ENCODE data around the gene FAXC. TPM values are rescaled to one million over a fixed set of nuclear protein-coding genes. Genes with fewer than 3 reads are reported as not detected.
"Not testable (repeated sequence)": the region's sequence is repeated elsewhere in the genome, so short reads cannot be mapped to it uniquely, and the experiment has no call there.

FAXC gene
- total RNA-seq, 2 experiments from 2014 or later = 0.16 TPM; not detected in 1

GRCh38 chr6:99287523-99287922, 62.0 kb downstream of the FAXC start:
- intact Hi-C loops (cut with DNase I, micrococcal nuclease) = no loop called here
- Mint-ChIP-seq H3K27ac (no peak overlapping the region), H3K9me3 (ENCODE audit: low read depth) (no peaks in the 10 kb centered on the region), H3K27me3 (peaks cover 21% of the 10 kb centered on the region), H3K4me3 (no peak overlapping the region), H3K4me1 (no peaks in the 10 kb centered on the region), H3K36me3 (ENCODE audit: low read depth) (no peaks in the 10 kb centered on the region)
- DNase-seq (no peak), ATAC-seq (no peak)
- ChIA-PET CTCF (interaction anchor here (1.2 kb wide), 1 partner anchor 43 kb away, joined by 3 read pairs; no protein-coding TSS in a partner anchor), POLR2A (no interaction called here)

DNA sequence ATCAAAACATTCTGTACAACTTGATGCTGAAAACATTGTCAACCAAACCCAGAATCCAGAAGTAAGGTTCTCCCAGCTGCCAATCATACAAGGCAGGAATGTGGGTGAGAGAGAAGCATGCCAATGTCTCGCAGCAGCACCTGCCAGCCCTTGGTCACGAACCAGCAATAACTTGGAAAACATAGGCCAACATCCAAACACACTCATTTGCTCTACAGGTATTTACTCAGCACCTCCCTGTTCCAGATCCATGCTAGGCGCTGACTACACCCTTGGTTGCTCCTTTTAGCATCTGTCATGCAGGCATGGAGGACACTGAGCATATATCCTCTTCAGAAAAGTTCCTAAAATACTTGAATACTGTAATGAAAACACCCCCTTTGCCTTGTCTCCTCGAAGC, 63.6 kb downstream of the FAXC start:
- Mint-ChIP-seq H3K27me3 (peaks cover 21% of the 10 kb centered on the region), H3K27ac (no peak overlapping the region), H3K4me3 (no peak overlapping the region), H3K9me3 (ENCODE audit: low read depth) (no peaks in the 10 kb centered on the region), H3K4me1 (no peaks in the 10 kb centered on the region), H3K36me3 (ENCODE audit: low read depth) (no peaks in the 10 kb centered on the region)
- ATAC-seq (no peak), DNase-seq (no peak)
- POLR2A ChIA-PET = no interaction called here
- CTCF ChIA-PET = interaction anchor here (1.0 kb wide), 1 partner anchor 75 kb away, joined by 5 read pairs; no protein-coding TSS in a partner anchor
- intact Hi-C loops (cut with DNase I, micrococcal nuclease) = no loop called here

GRCh38 chr6:99282479-99283062, 66.9 kb downstream of the FAXC start:
- Mint-ChIP-seq H3K27me3 (peaks cover 17% of the 10 kb centered on the region), H3K9me3 (ENCODE audit: low read depth) (no peaks in the 10 kb centered on the region), H3K4me1 (no peaks in the 10 kb centered on the region), H3K4me3 (no peak overlapping the region), H3K36me3 (ENCODE audit: low read depth) (no peaks in the 10 kb centered on the region), H3K27ac (no peak overlapping the region)
- DNase-seq (no peak), ATAC-seq (no peak)
- intact Hi-C loops (cut with DNase I, micrococcal nuclease) = no loop called here
- ChIA-PET POLR2A (no interaction called here), CTCF (interaction anchor here (1.0 kb wide), 1 partner anchor 240 kb away, joined by 3 read pairs; no protein-coding TSS in a partner anchor)

DNA sequence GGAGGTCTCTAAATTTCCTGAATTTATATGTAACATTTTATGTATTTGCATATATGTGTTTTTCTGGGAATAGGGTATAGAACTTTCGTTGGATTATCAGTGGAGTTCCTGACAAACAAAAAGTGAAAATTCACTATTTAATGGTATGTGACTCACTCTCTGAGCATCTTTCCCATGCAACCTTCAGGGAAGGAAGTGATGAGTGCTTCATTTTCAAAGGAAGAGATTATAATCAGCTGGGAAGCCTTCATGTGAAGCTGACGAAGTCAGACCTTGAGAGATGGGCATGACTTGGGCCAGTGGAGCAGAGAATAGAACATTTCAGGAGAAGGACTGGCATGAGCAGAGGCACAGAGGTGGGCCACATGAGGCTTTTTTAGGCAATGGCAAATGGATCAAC, 72.7 kb downstream of the FAXC start:
- no peak overlapping the region for H3K4me3 Mint-ChIP-seq
- no peaks in the 10 kb centered on the region for H3K4me1 Mint-ChIP-seq
- CTCF ChIA-PET = no interaction called here

GRCh38 chr6:99270826-99271225, 78.6 kb downstream of the FAXC start:
- ChIA-PET POLR2A (no interaction called here), CTCF (no interaction called here)
- H3K9me3 Mint-ChIP-seq (ENCODE audit: low read depth) = no peaks in the 10 kb centered on the region
- no peak overlapping the region for H3K27ac Mint-ChIP-seq
- no peak overlapping the region for H3K4me3 Mint-ChIP-seq
- H3K27me3 Mint-ChIP-seq = peaks cover 9% of the 10 kb centered on the region
- H3K4me1 Mint-ChIP-seq = no peaks in the 10 kb centered on the region
- H3K36me3 Mint-ChIP-seq (ENCODE audit: low read depth) = no peaks in the 10 kb centered on the region
- ATAC-seq (no peak), DNase-seq (no peak)
- intact Hi-C loops (cut with DNase I, micrococcal nuclease) = no loop called here

More for the DNA sequence above, 72.7 kb downstream of the FAXC start:
- POLR2A ChIA-PET = no interaction called here
- H3K27me3 Mint-ChIP-seq = peaks cover 14% of the 10 kb centered on the region
- no peak overlapping the region for H3K27ac Mint-ChIP-seq
- intact Hi-C loops (cut with DNase I, micrococcal nuclease) = no loop called here
- no peaks in the 10 kb centered on the region for H3K9me3 Mint-ChIP-seq (ENCODE audit: low read depth)
- H3K36me3 Mint-ChIP-seq (ENCODE audit: low read depth) = no peaks in the 10 kb centered on the region
- no peak for DNase-seq
- ATAC-seq = no peak

DNA sequence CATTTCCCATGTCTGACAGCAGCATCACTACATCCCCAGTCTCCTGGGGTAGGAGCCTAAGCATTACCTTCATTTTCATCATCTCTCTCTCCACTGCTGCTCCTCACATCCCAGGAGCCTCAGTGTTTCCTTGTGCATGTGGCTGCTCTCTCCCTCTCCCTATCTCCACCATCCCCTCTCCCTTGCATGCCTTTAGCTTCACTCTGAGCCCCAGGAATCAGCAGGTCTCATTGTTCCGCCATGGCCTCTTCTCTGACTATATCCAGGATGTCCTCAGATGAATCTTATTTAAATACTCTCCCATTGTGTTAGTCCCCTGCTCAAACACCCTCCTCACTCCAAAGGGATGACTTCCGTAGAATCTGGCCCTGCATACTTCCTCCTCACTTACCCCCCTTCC, 79.4 kb downstream of the FAXC start:
- Mint-ChIP-seq H3K27me3 (peaks cover 6% of the 10 kb centered on the region), H3K9me3 (ENCODE audit: low read depth) (no peaks in the 10 kb centered on the region), H3K36me3 (ENCODE audit: low read depth) (no peaks in the 10 kb centered on the region), H3K4me1 (no peaks in the 10 kb centered on the region), H3K4me3 (no peak overlapping the region), H3K27ac (no peak overlapping the region)
- POLR2A ChIA-PET = no interaction called here
- no peak for ATAC-seq
- intact Hi-C loops (cut with DNase I, micrococcal nuclease) = no loop called here
- DNase-seq = no peak
- CTCF ChIA-PET = no interaction called here

DNA sequence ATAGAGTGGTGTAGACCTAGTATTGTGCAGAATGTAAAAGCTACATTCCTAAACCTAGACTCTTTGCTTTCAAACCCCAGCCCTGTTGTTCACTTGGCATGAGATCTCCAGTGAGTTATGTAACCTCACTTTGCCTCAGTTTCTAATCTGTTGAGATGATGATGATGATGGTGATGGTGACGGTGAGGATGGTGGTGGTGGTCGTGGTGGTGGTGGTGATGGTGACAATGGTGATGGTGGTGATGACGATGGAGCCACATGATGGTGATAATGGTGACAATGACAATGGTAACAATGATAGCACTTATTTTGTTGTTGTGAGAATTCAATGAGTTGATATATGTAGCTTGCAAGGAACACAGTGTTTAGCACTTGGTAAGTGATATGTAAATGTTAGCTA, 80.3 kb downstream of the FAXC start:
- ChIA-PET CTCF (no interaction called here), POLR2A (no interaction called here)
- H3K36me3 Mint-ChIP-seq (ENCODE audit: low read depth) = no peaks in the 10 kb centered on the region
- no peak overlapping the region for H3K27ac Mint-ChIP-seq
- DNase-seq = no peak
- H3K4me1 Mint-ChIP-seq = no peaks in the 10 kb centered on the region
- no peaks in the 10 kb centered on the region for H3K9me3 Mint-ChIP-seq (ENCODE audit: low read depth)
- peaks cover 5% of the 10 kb centered on the region for H3K27me3 Mint-ChIP-seq
- intact Hi-C loops (cut with DNase I, micrococcal nuclease) = no loop called here
- H3K4me3 Mint-ChIP-seq = no peak overlapping the region
- no peak for ATAC-seq

GRCh38 chr6:99266996-99267395, 82.5 kb downstream of the FAXC start:
- DNase-seq; H3K4me3 Mint-ChIP-seq; H3K9me3 Mint-ChIP-seq (ENCODE audit: low read depth); H3K27me3 Mint-ChIP-seq; H3K4me1 Mint-ChIP-seq; H3K27ac Mint-ChIP-seq; H3K36me3 Mint-ChIP-seq (ENCODE audit: low read depth); intact Hi-C loops (cut with DNase I, micrococcal nuclease); POLR2A ChIA-PET; ATAC-seq: not testable (repeated sequence)
- CTCF ChIA-PET = interaction anchor here (0.8 kb wide), 1 partner anchor 11 kb away, joined by 3 read pairs; no protein-coding TSS in a partner anchor

DNA sequence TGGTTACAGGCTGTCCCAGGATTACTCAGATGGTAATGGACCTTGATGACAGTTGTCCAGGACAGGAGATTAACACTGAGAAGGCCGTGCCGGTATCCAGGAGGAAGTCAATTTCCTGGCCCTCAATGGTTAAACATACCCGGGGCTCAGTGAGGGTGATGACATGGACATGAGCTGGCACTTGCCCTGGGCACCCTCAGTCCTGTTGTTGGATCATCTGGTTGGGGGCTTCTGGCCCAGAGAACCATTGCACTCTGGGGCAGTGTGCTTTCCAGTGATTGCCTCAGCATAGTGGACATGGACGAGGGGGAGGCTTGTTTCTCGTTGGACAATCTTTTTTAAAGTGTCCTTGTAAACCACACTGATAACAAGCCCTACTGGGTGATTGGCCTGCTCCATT, 84.0 kb downstream of the FAXC start:
- POLR2A ChIA-PET; intact Hi-C loops (cut with DNase I, micrococcal nuclease); H3K27ac Mint-ChIP-seq; ATAC-seq; H3K9me3 Mint-ChIP-seq (ENCODE audit: low read depth); H3K4me1 Mint-ChIP-seq; DNase-seq; H3K4me3 Mint-ChIP-seq; H3K36me3 Mint-ChIP-seq (ENCODE audit: low read depth); H3K27me3 Mint-ChIP-seq: not testable (repeated sequence)
- CTCF ChIA-PET = interaction anchor here (0.7 kb wide), 1 partner anchor 24 kb away, joined by 3 read pairs; no protein-coding TSS in a partner anchor

GRCh38 chr6:99254616-99255550, 94.6 kb downstream of the FAXC start:
- H3K27me3 Mint-ChIP-seq = peaks cover 7% of the 10 kb centered on the region
- H3K9me3 Mint-ChIP-seq (ENCODE audit: low read depth) = no peaks in the 10 kb centered on the region
- no peak overlapping the region for H3K4me3 Mint-ChIP-seq
- POLR2A ChIA-PET = interaction anchor here (0.6 kb wide), 1 partner anchor 139 kb away, joined by 3 read pairs; the partner anchor contains the start of gene COQ3
- intact Hi-C loops (cut with DNase I, micrococcal nuclease) = no loop called here
- no peaks in the 10 kb centered on the region for H3K36me3 Mint-ChIP-seq (ENCODE audit: low read depth)
- DNase-seq = no peak
- H3K27ac Mint-ChIP-seq = no peak overlapping the region
- no peak for ATAC-seq
- CTCF ChIA-PET = no interaction called here
- H3K4me1 Mint-ChIP-seq = no peaks in the 10 kb centered on the region

DNA sequence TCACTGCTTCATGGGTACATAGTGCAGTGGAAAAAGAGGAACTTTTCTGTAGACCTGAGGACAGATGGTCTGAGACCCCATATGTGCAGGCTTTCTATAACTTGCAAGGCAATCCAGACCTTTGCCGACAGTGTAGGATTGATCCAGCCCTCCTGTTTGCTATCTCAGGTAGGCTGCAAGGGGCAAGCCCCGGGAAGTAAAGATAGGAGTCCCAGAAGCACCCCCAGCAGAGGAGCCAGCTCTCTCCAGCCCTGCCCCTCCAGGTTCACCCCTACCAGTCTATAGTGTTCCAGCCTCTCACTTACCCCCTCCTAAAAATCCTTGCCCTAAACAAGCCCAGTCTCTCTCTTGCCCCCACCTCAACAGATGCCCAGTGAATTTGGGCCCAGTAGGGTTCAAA, 96.2 kb downstream of the FAXC start:
- no peak overlapping the region for H3K27ac Mint-ChIP-seq
- no peaks in the 10 kb centered on the region for H3K4me1 Mint-ChIP-seq
- POLR2A ChIA-PET = no interaction called here
- H3K9me3 Mint-ChIP-seq (ENCODE audit: low read depth) = no peaks in the 10 kb centered on the region
- H3K4me3 Mint-ChIP-seq = no peak overlapping the region
- intact Hi-C loops (cut with DNase I, micrococcal nuclease) = no loop called here
- H3K27me3 Mint-ChIP-seq = peaks cover 8% of the 10 kb centered on the region
- H3K36me3 Mint-ChIP-seq (ENCODE audit: low read depth) = no peaks in the 10 kb centered on the region
- no peak for ATAC-seq
- CTCF ChIA-PET = no interaction called here
- DNase-seq = no peak

DNA sequence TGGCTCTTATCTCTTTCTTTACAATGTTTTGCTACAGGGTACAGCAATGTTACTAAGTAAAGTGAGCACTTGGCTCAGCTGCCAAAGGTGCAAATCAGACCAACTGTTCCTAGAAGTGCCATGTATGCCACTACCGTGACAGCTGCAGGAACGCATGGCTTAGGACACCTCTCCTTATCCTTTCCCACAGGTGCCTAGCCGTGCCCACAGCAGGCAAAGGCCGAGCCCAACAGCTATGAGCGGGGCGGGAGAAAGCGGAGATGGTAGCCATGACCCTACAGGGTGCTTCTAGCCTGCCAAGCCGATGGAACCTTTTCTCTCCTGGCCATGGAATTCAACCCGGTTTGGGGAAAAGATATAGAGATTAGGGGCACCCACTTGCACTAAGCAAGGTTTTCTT, 97.1 kb downstream of the FAXC start:
- ATAC-seq = no peak
- intact Hi-C loops (cut with DNase I, micrococcal nuclease) = no loop called here
- no peak for DNase-seq
- H3K36me3 Mint-ChIP-seq (ENCODE audit: low read depth) = no peaks in the 10 kb centered on the region
- POLR2A ChIA-PET = no interaction called here
- no peak overlapping the region for H3K27ac Mint-ChIP-seq
- H3K4me1 Mint-ChIP-seq = no peaks in the 10 kb centered on the region
- no peak overlapping the region for H3K4me3 Mint-ChIP-seq
- H3K9me3 Mint-ChIP-seq (ENCODE audit: low read depth) = no peaks in the 10 kb centered on the region
- peaks cover 9% of the 10 kb centered on the region for H3K27me3 Mint-ChIP-seq
- CTCF ChIA-PET = no interaction called here

All from activated CD4-positive, alpha-beta T cell treated with anti-CD3 and anti-CD28 coated beads for 36 hours (primary cell).